ENCODE measurements around the gene PCED1B. TPM values are rescaled to one million over a fixed set of nuclear protein-coding genes. Genes with fewer than 3 reads are reported as not detected.
"Not testable (repeated sequence)": the region's sequence is repeated elsewhere in the genome, so short reads cannot be mapped to it uniquely, and the experiment has no call there.

PCED1B gene
- polyA plus RNA-seq, 3 donors from 2014 or later, result 3.2 to 26.4 (median 7.4) TPM

GRCh38 chr12:47160316-47161244, 81.2 kb downstream of the PCED1B start:
- Mint-ChIP-seq H3K4me3 (no peak overlapping the region), H3K27ac (peak overlapping the region in 2 of 6 donors; percentile 4 to 25), H3K27me3 (ENCODE audit: low read depth in 3 of 3) (no peaks in the 10 kb centered on the region), H3K36me3 (peaks cover 13 to 36% (median 33%) of the 10 kb centered on the region in 3 donors), H3K9me3 (no peaks in the 10 kb centered on the region), H3K4me1 (peaks cover 21 to 33% of the 10 kb centered on the region in 2 donors)
- DNase-seq, result no peak

- no peaks in the 10 kb centered on the region for H3K9me3 Mint-ChIP-seq
- H3K27ac Mint-ChIP-seq, result peak overlapping the region in 1 of 6 donors; percentile 35
- H3K36me3 Mint-ChIP-seq, result peaks cover 23 to 51% (median 42%) of the 10 kb centered on the region in 3 donors
- peaks cover 0 to 1% (median 0%) of the 10 kb centered on the region in 3 donors for H3K27me3 Mint-ChIP-seq (ENCODE audit: low read depth in 3 of 3)
- no peak for DNase-seq
- no peak overlapping the region for H3K4me3 Mint-ChIP-seq
- H3K4me1 Mint-ChIP-seq, result peaks cover 11 to 16% of the 10 kb centered on the region in 2 donors
Observed at GRCh38 chr12:47164116-47164515, 84.7 kb downstream of the PCED1B start.

- Mint-ChIP-seq H3K27ac (peak overlapping the region in 3 of 6 donors; percentile 21 to 50 (median 43)), H3K36me3 (peaks cover 23 to 44% (median 37%) of the 10 kb centered on the region in 3 donors), H3K27me3 (ENCODE audit: low read depth in 3 of 3) (peaks cover 0 to 1% (median 0%) of the 10 kb centered on the region in 3 donors), H3K9me3 (no peaks in the 10 kb centered on the region), H3K4me3 (no peak overlapping the region), H3K4me1 (peaks cover 10 to 16% of the 10 kb centered on the region in 2 donors)
- DNase-seq, result no peak
Observed at GRCh38 chr12:47164724-47165439, 85.5 kb downstream of the PCED1B start.

GRCh38 chr12:47165934-47166333, 86.5 kb downstream of the PCED1B start:
- peaks cover 0 to 3% (median 0%) of the 10 kb centered on the region in 6 donors for H3K9me3 Mint-ChIP-seq
- H3K36me3 Mint-ChIP-seq, result peaks cover 28 to 46% (median 39%) of the 10 kb centered on the region in 3 donors

GRCh38 chr12:47166365-47166764, 86.9 kb downstream of the PCED1B start:
- peaks cover 0 to 2% (median 1%) of the 10 kb centered on the region in 3 donors for H3K27me3 Mint-ChIP-seq (ENCODE audit: low read depth in 3 of 3)
- peaks cover 29 to 45% (median 38%) of the 10 kb centered on the region in 3 donors for H3K36me3 Mint-ChIP-seq
- H3K9me3 Mint-ChIP-seq, result peaks cover 0 to 3% (median 0%) of the 10 kb centered on the region in 6 donors
- H3K4me1 Mint-ChIP-seq, result peaks cover 13 to 16% of the 10 kb centered on the region in 2 donors
- no peak overlapping the region for H3K4me3 Mint-ChIP-seq
- no peak for DNase-seq
- no peak overlapping the region for H3K27ac Mint-ChIP-seq

More at GRCh38 chr12:47165934-47166333, 86.5 kb downstream of the PCED1B start:
- H3K4me1 Mint-ChIP-seq, result peaks cover 12 to 16% of the 10 kb centered on the region in 2 donors
- H3K4me3 Mint-ChIP-seq, result no peak overlapping the region
- H3K27me3 Mint-ChIP-seq (ENCODE audit: low read depth in 3 of 3), result peaks cover 0 to 2% (median 1%) of the 10 kb centered on the region in 3 donors
- H3K27ac Mint-ChIP-seq, result no peak overlapping the region
- no peak for DNase-seq

GRCh38 chr12:47170281-47170680, 90.9 kb downstream of the PCED1B start:
- H3K27ac Mint-ChIP-seq; DNase-seq; H3K4me3 Mint-ChIP-seq; H3K27me3 Mint-ChIP-seq (ENCODE audit: low read depth in 3 of 3); H3K9me3 Mint-ChIP-seq: not testable (repeated sequence)
- H3K36me3 Mint-ChIP-seq, result peaks cover 35 to 42% (median 41%) of the 10 kb centered on the region in 3 donors
- H3K4me1 Mint-ChIP-seq, result peaks cover 12% of the 10 kb centered on the region in 2 donors

GRCh38 chr12:47178014-47178413, 98.6 kb downstream of the PCED1B start:
- Mint-ChIP-seq H3K4me3 (peak overlapping the region in 1 of 5 donors; percentile 20), H3K27me3 (ENCODE audit: low read depth in 3 of 3) (no peaks in the 10 kb centered on the region), H3K4me1 (peaks cover 30 to 52% of the 10 kb centered on the region in 2 donors), H3K9me3 (no peaks in the 10 kb centered on the region), H3K36me3 (peaks cover 21 to 33% (median 27%) of the 10 kb centered on the region in 3 donors), H3K27ac (peak overlapping the region in 4 of 6 donors; percentile 19 to 53 (median 50))
- peak; percentile 12 to 36 (median 22) for DNase-seq

- peaks cover 10 to 28% (median 19%) of the 10 kb centered on the region in 3 donors for H3K36me3 Mint-ChIP-seq
- not testable (repeated sequence) for H3K9me3 Mint-ChIP-seq; H3K4me3 Mint-ChIP-seq; DNase-seq; H3K27me3 Mint-ChIP-seq (ENCODE audit: low read depth in 3 of 3)
- H3K27ac Mint-ChIP-seq, result peak overlapping the region in 4 of 6 donors; percentile 35 to 75 (median 65)
- peaks cover 34 to 67% of the 10 kb centered on the region in 2 donors for H3K4me1 Mint-ChIP-seq
Observed at GRCh38 chr12:47182164-47182938, 102.9 kb downstream of the PCED1B start.

GRCh38 chr12:47184229-47184628, 104.8 kb downstream of the PCED1B start:
- H3K4me1 Mint-ChIP-seq, result peaks cover 34 to 68% of the 10 kb centered on the region in 2 donors
- H3K4me3 Mint-ChIP-seq, result no peak overlapping the region
- no peaks in the 10 kb centered on the region for H3K27me3 Mint-ChIP-seq (ENCODE audit: low read depth in 3 of 3)
- peak overlapping the region in 1 of 6 donors; percentile 28 for H3K27ac Mint-ChIP-seq
- H3K9me3 Mint-ChIP-seq, result no peaks in the 10 kb centered on the region
- DNase-seq, result no peak
- H3K36me3 Mint-ChIP-seq, result peaks cover 18 to 32% (median 28%) of the 10 kb centered on the region in 3 donors

GRCh38 chr12:47184813-47185212, 105.4 kb downstream of the PCED1B start:
- DNase-seq, result no peak
- peaks cover 21 to 35% (median 27%) of the 10 kb centered on the region in 3 donors for H3K36me3 Mint-ChIP-seq
- no peaks in the 10 kb centered on the region for H3K27me3 Mint-ChIP-seq (ENCODE audit: low read depth in 3 of 3)

GRCh38 chr12:47186246-47186645, 106.8 kb downstream of the PCED1B start:
- no peak for DNase-seq
- Mint-ChIP-seq H3K4me1 (peaks cover 48 to 76% of the 10 kb centered on the region in 2 donors), H3K4me3 (no peak overlapping the region), H3K27ac (peak overlapping the region in 3 of 6 donors; percentile 25 to 57 (median 29)), H3K9me3 (peaks cover 0 to 3% (median 0%) of the 10 kb centered on the region in 6 donors), H3K36me3 (peaks cover 26 to 33% (median 28%) of the 10 kb centered on the region in 3 donors), H3K27me3 (ENCODE audit: low read depth in 3 of 3) (no peaks in the 10 kb centered on the region)

More at GRCh38 chr12:47184813-47185212, 105.4 kb downstream of the PCED1B start:
- Mint-ChIP-seq H3K4me3 (no peak overlapping the region), H3K27ac (peak overlapping the region in 2 of 6 donors; percentile 12 to 46), H3K9me3 (no peaks in the 10 kb centered on the region), H3K4me1 (peaks cover 39 to 69% of the 10 kb centered on the region in 2 donors)

GRCh38 chr12:47188576-47189441, 109.4 kb downstream of the PCED1B start:
- peak overlapping the region in 1 of 5 donors; percentile 5 for H3K4me3 Mint-ChIP-seq
- peaks cover 22 to 33% (median 32%) of the 10 kb centered on the region in 3 donors for H3K36me3 Mint-ChIP-seq
- H3K27me3 Mint-ChIP-seq (ENCODE audit: low read depth in 3 of 3), result peaks cover 2 to 6% (median 3%) of the 10 kb centered on the region in 3 donors
- DNase-seq, result no peak
- H3K9me3 Mint-ChIP-seq, result peaks cover 0 to 3% (median 0%) of the 10 kb centered on the region in 6 donors
- peak overlapping the region in 5 of 6 donors; percentile 16 to 78 (median 72) for H3K27ac Mint-ChIP-seq
- H3K4me1 Mint-ChIP-seq, result peaks cover 72 to 84% of the 10 kb centered on the region in 2 donors
